T-helper 22 cell (primary cell): ENCODE results near the gene FANCL.
"Not testable (repeated sequence)": the region's sequence is repeated elsewhere in the genome, so short reads cannot be mapped to it uniquely, and the experiment has no call there.

ENCODE experiments used
- DNase-seq: peaks from one replicate; pipeline ENCODE4 v3.0.0-alpha.2; 2020; ENCODE audit warnings: low read depth

Gene FANCL

GRCh38 chr2:58240670-58241545, at the start of gene FANCL:
TSS of gene FANCL (minus strand) at chr2:58241325. CDS start at chr2:58241313, 12 bp downstream.
- DNase-seq, result peak; percentile 21

- DNase-seq, result no peak
Observed at GRCh38 chr2:58289029-58289428, 47.9 kb upstream of the FANCL start.

GRCh38 chr2:58283931-58284330, 42.8 kb upstream of the FANCL start:
- DNase-seq, result no peak

- DNase-seq, result not testable (repeated sequence)
Observed at GRCh38 chr2:58275144-58275543, 34.0 kb upstream of the FANCL start.

- no peak for DNase-seq
Observed at GRCh38 chr2:58271826-58272225, 30.7 kb upstream of the FANCL start.

- DNase-seq, result no peak
Observed at GRCh38 chr2:58268685-58269084, 27.6 kb upstream of the FANCL start.

DNA sequence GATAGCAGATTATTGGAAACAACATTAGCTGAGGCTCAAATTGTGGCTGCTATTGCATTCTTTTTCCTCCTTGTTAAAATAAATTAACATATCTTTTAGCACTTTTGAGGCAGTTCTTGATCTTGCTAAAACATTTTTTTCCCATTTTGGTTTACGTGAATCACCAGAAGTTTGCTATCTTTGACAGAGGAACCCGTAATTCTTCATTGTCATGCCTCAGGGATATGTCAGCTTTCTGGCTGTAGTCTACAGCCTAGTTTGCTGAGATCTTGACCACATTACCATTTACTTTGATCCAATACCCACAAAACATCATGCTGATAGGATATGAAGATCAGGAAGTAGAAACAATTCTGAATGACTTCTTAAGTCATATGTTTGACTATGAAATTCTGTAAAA, 25.1 kb upstream of the FANCL start:
- DNase-seq, result no peak

DNA sequence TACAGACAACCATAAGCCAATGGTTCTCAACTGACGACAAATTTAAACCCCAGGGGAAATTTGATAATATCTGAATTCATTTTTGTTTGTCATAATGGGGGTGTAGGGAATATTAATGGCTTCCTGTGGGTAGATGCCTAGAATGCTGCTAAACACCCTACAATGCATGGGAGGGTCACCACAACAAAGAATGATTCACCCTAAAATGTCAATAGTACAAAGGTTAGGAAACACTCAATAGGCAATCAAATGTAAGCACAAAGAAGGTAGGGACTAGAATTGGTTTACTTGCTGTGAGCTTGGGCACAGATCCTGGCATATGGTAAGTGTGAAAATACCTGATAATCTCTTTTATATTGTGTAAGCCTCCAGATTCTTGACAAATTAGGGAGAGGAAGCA, 20.1 kb upstream of the FANCL start:
- DNase-seq, result no peak

DNA sequence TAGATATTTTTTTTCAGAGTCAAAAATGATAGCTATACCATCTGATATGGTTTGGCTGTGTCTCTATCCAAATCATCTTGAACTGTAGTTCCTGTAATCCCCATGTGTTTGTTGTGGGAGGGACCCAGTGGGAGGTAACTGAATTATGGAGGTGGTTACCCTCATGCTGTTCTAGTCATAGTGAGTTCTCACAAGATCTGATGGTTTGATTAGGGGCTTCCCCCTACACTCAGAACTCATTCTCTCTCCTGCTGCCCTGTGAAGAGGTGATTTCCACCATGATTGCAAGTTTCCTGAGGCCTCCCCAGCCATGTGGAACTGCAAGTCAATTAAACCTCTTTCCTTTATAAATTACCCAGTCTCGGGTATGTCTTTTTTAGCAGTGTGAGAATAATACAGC, 17.3 kb upstream of the FANCL start:
- DNase-seq, result not testable (repeated sequence)

- DNase-seq, result not testable (repeated sequence)
Observed at GRCh38 chr2:58251331-58252201, 10.4 kb upstream of the FANCL start.

GRCh38 chr2:58241546-58241864, 380 bp upstream of the FANCL start:
- no peak for DNase-seq

DNA sequence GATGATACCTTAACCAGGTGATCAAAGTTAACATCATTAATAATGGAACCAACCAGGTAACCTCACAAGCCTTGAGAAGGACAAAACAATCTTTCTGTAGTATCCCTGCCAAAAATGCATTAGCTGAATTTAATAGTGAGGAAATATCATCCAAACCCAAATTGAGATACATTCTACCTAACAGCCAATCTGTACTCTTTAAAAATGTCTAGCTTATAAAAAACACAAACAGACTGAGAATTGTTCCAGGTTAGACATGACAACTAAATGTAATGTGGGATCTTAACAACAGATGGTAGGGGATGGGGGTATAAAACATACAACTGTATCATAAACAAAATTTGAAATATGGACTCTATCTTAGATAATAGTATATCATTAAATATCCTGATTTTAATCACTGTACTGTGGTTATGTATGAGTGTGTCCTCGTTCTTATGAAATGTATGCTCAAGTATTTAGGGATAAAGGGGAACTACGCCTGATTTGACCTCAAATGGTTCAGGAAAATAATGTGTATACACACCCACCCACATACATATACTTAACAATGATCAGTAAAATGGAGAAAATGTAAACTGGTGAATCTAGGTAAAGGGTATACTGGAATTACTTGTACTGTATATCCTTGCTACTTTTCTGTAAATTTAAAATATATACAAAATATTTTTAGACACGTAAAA, 1.7 kb downstream of the FANCL start:
- DNase-seq, result no peak

GRCh38 chr2:58237741-58238140, 3.4 kb downstream of the FANCL start:
- DNase-seq, result no peak

DNA sequence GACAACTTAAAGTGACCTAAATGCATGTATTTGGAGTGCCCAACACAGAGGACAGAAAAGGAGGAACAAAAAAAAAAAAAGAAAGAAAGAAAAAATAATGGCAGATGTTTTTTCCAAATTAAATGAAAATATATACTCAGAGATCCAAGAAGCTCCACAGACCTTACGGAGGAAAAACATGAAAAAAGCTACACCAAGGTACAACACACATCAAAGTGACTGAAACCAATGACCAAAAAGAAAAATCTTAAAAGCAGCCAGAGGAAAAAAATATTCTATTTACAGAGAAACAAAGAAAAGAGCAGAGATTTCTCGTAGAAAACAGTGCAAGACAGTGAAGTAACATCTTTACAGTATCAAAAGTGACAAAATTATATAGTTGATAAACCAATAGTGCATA, 5.1 kb downstream of the FANCL start:
- no peak for DNase-seq

- no peak for DNase-seq
Observed at GRCh38 chr2:58235170-58235569, 6.0 kb downstream of the FANCL start.

DNA sequence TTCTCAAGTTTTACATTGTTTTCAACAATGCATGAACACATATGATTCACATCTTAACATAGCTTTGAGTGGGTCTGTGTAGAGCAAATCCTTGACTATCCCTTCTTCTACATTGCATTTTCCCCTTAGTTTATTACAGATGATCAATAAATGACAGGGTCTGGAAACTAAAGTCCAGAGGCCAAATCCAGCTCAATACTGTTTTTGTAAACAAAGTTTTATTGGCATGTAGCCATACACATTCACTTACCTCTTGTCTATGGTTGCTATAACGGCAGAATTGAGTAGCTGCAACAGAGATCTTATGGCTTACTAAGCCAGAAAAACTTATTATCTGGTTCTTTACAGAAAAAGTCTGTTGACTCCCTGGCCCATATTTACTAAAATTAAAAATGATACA, 12.8 kb downstream of the FANCL start:
- DNase-seq, result no peak

- DNase-seq, result no peak
Observed at GRCh38 chr2:58227171-58227917, 13.8 kb downstream of the FANCL start.

GRCh38 chr2:58221909-58222308, 19.2 kb downstream of the FANCL start:
- no peak for DNase-seq

DNA sequence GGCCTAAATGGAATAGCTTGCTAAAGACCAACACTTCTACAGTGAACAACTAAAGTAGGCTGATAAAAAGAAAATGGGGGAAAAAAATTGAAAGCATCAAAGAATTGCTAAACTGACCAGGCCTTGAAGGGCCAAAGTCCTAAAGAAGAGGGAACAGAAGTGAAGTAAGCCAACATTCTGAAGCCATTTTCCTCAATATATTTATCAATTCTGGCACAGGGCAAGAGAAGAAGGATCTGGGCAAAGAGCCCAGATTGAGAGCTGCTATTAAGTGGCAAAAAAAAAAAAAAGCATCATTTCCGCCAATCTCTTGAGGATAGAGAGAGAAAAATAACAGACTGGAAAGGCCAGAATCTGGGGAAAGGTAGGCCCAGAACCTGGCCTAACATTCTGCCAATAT, 25.7 kb downstream of the FANCL start:
- DNase-seq, result no peak

GRCh38 chr2:58210951-58211568, 30.1 kb downstream of the FANCL start:
- DNase-seq, result not testable (repeated sequence)

GRCh38 chr2:58207189-58207588, 33.9 kb downstream of the FANCL start:
- DNase-seq, result no peak
